ENCODE results near the gene PPBP.

Gene PPBP

GRCh38 chr4:73988061-73988460, at the start of gene PPBP:
Gene PPBP (minus strand): TSS chr4:73988190. CDS start chr4:73988103, 87 bp downstream.
- ATAC-seq: no peak

GRCh38 chr4:74037076-74037955, 49.3 kb upstream of the PPBP start:
- peak in 1 of 2 donors; percentile 24 for ATAC-seq

GRCh38 chr4:74033739-74034138, 45.7 kb upstream of the PPBP start:
- no peak for ATAC-seq

GRCh38 chr4:74032064-74032463, 44.1 kb upstream of the PPBP start:
- no peak for ATAC-seq

GRCh38 chr4:74031576-74031975, 43.6 kb upstream of the PPBP start:
- ATAC-seq: no peak

GRCh38 chr4:74030285-74030684, 42.3 kb upstream of the PPBP start:
- no peak for ATAC-seq

GRCh38 chr4:74028504-74028903, 40.5 kb upstream of the PPBP start:
- no peak for ATAC-seq

- ATAC-seq: no peak
Measured at GRCh38 chr4:74023709-74024108, 35.7 kb upstream of the PPBP start.

GRCh38 chr4:74021601-74022000, 33.6 kb upstream of the PPBP start:
- no peak for ATAC-seq

- no peak for ATAC-seq
Measured at GRCh38 chr4:74018771-74019170, 30.8 kb upstream of the PPBP start.

GRCh38 chr4:74018116-74018515, 30.1 kb upstream of the PPBP start:
- no peak for ATAC-seq

GRCh38 chr4:74016068-74016467, 28.1 kb upstream of the PPBP start:
- ATAC-seq: no peak

GRCh38 chr4:74015126-74015780, 27.3 kb upstream of the PPBP start:
- ATAC-seq: no peak

- no peak for ATAC-seq
Measured at GRCh38 chr4:74014332-74014731, 26.3 kb upstream of the PPBP start.

GRCh38 chr4:74013264-74013663, 25.3 kb upstream of the PPBP start:
- ATAC-seq: no peak

GRCh38 chr4:74012130-74012529, 24.1 kb upstream of the PPBP start:
- no peak for ATAC-seq

GRCh38 chr4:74009307-74009706, 21.3 kb upstream of the PPBP start:
- ATAC-seq: no peak

GRCh38 chr4:74006009-74006476, 18.1 kb upstream of the PPBP start:
- no peak for ATAC-seq

GRCh38 chr4:74005528-74005927, 17.5 kb upstream of the PPBP start:
- ATAC-seq: no peak

GRCh38 chr4:74004668-74005067, 16.7 kb upstream of the PPBP start:
- ATAC-seq: no peak

GRCh38 chr4:74000301-74000700, 12.3 kb upstream of the PPBP start:
- ATAC-seq: no peak

GRCh38 chr4:73998040-73999011, 10.3 kb upstream of the PPBP start, which contains the start of gene CXCL5:
Gene CXCL5 (minus strand): TSS chr4:73998677. CDS start chr4:73998581, 96 bp downstream.
- ATAC-seq: no peak

GRCh38 chr4:73992050-73992449, 4.1 kb upstream of the PPBP start:
- ATAC-seq: no peak
